ENCODE data around the gene LDAH. TPM values are rescaled to one million over a fixed set of nuclear protein-coding genes. Genes with fewer than 3 reads are reported as not detected.

The LDAH gene
- total and polyA plus RNA-seq, 2 experiments from 2014 or later, result 12.1 to 37.5 TPM

DNA sequence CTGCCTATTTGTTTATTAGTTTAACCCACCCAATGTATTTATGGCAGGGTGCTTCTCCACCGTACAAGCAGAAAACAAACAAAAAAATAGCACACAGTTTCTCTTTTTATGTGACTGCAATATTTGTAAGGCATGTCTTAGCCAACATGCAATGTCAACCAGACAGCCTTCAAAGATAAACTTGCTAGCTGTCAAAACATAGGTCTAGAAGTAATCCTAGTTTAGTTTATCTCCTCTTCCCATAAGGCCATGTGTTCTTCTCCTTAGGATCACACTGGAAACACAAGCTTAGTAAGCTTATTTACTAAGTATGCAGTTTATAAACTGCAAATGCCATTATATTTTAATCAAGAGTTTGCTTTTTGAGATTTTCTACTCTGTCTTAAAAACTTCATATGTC, 75.6 kb downstream of the LDAH start (continued):
- no peak for TF ChIP-seq ZNF462 (CRISPR knock-in tag; IDR thresholded peaks at IDR 0.05)
- TF ChIP-seq EZH2 (IDR thresholded peaks at IDR 0.05; ENCODE audit: low read depth, unreplicated experiment), result no peak
- TF ChIP-seq EZH2phosphoT487 (IDR thresholded peaks at IDR 0.05; ENCODE audit: unreplicated experiment), result no peak
- no peak for TF ChIP-seq CTCF (conservative IDR thresholded peaks at IDR 0.05; ENCODE audit: low read depth in 2 of 2)
- TF ChIP-seq, protein P1, sequence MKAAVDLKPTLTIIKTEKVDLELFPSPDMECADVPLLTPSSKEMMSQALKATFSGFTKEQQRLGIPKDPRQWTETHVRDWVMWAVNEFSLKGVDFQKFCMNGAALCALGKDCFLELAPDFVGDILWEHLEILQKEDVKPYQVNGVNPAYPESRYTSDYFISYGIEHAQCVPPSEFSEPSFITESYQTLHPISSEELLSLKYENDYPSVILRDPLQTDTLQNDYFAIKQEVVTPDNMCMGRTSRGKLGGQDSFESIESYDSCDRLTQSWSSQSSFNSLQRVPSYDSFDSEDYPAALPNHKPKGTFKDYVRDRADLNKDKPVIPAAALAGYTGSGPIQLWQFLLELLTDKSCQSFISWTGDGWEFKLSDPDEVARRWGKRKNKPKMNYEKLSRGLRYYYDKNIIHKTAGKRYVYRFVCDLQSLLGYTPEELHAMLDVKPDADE (IDR thresholded peaks at IDR 0.05), result no peak
- no peak for TF ChIP-seq JUNB (IDR thresholded peaks at IDR 0.05; ENCODE audit: unreplicated experiment)

All from GM23338 (cell line).